ENCODE data around the gene ATAT1. TPM values are rescaled to one million over a fixed set of nuclear protein-coding genes. Genes with fewer than 3 reads are reported as not detected.

Gene ATAT1
- total RNA-seq, 4 donors from 2014 or later = 0.82 to 2.6 (median 2.1) TPM

DNA sequence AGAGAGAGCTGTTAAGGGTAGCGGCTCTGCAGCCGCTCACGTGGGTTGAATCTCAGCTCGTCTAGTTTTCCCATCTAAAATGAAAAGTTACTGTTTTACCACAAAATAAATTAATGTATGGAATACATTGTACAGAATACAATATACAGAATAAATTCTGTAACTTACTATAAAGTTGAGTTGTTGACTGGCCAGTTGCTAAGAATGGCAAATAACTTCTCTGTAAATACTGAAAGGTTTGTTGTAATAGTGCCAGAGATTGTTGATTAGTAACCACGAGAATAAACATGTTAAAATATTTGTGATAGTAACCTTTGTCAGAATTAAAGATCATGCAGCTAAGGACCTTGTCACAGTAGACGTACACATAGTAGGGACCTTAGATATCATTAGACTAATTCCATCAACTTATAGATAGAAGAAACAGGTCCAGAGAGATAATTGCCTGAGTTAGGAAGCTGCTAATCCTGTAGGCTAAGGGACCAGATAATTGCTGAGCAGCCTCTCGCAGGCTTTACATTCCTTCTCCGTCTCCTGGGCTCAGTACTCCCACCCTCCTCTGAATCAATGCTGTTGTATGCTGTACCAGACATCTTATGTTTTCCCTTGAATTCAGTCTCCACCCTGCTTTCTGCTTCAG is 64.7 kb downstream of the ATAT1 start:
- H3K36me3 ChIP-seq = no peaks in the 10 kb centered on the region
- no peak for TF ChIP-seq EP300 (IDR thresholded peaks at IDR 0.05)
- no peaks in the 10 kb centered on the region for H3K27me3 ChIP-seq
- H3K4me1 ChIP-seq = peaks cover 4 to 39% (median 31%) of the 10 kb centered on the region in 3 donors
- no peak for ATAC-seq
- H3K27ac ChIP-seq = peak overlapping the region; percentile 70 to 100 (median 95)
- H3K9me3 ChIP-seq = no peaks in the 10 kb centered on the region
- 6 to 26% methylated on average over 5 to 7 of the region's 8 CpGs for WGBS, 2 donors (ENCODE audit: low coverage in 1 of 2)
- H3K4me3 ChIP-seq = peak overlapping the region; percentile 68 to 80

Small RNAs within 50 kb of the gene (small RNA-seq; reads per million reads assigned to genes)
- gene MIR877 = 4.0 to 6.8 (median 5.1) reads per million in 4 donors

Other genes starting within 250 kb of the ATAT1 start
- gene HLA-E, start 137.4 kb upstream of the ATAT1 start, total RNA-seq = 100 to 1,000 TPM; 259 to 607 (median 482) TPM
- 10 to 100 TPM; 39.2 to 48.3 (median 42.4) TPM for gene GNL1, start 70.4 kb upstream of the ATAT1 start, total RNA-seq
- gene PRR3, start 69.6 kb upstream of the ATAT1 start, total RNA-seq = 10 to 100 TPM in 2 of 4 donors, 1 to 10 TPM in 2; 3.5 to 21.6 (median 7.9) TPM
- gene ABCF1, start 55.4 kb upstream of the ATAT1 start, total RNA-seq = 10 to 100 TPM; 42.8 to 63.6 (median 47.4) TPM
- 10 to 100 TPM; 26.7 to 50.4 (median 37.9) TPM for gene PPP1R10, start 9.6 kb upstream of the ATAT1 start, total RNA-seq
- gene MRPS18B, start 9.0 kb upstream of the ATAT1 start, total RNA-seq = 10 to 100 TPM; 35.0 to 41.2 (median 36.7) TPM
- gene C6orf136, start 20.3 kb downstream of the ATAT1 start, total RNA-seq = 10 to 100 TPM; 10.8 to 19.6 (median 16.6) TPM
- 10 to 100 TPM; 25.8 to 36.2 (median 31.4) TPM for gene DHX16, start 46.1 kb downstream of the ATAT1 start, total RNA-seq
- gene PPP1R18, start 59.8 kb downstream of the ATAT1 start, total RNA-seq = 10 to 100 TPM; 45.3 to 65.8 (median 56.6) TPM
- 1 to 10 TPM; 3.0 to 8.2 (median 6.0) TPM for gene NRM, start 64.1 kb downstream of the ATAT1 start, total RNA-seq
- gene MDC1, start 90.4 kb downstream of the ATAT1 start, total RNA-seq = 10 to 100 TPM in 3 of 4 donors, 1 to 10 TPM in 1; 9.8 to 16.7 (median 13.1) TPM
- 100 to 1,000 TPM; 184 to 351 (median 236) TPM for gene TUBB, start 93.5 kb downstream of the ATAT1 start, total RNA-seq
- gene FLOT1, start 115.8 kb downstream of the ATAT1 start, total RNA-seq = 100 to 1,000 TPM; 104 to 191 (median 152) TPM
- 10 to 100 TPM in 3 of 4 donors, 1 to 10 TPM in 1; 5.6 to 31.9 (median 11.3) TPM for gene IER3, start 117.7 kb downstream of the ATAT1 start, total RNA-seq